Smooth muscle cell (in vitro differentiated cells): ENCODE measurements around the gene RGS12. TPM values are rescaled to one million over a fixed set of nuclear protein-coding genes. Genes with fewer than 3 reads are reported as not detected.

ENCODE experiments used
- DNase-seq: peaks from one replicate; lab custom pipeline; 2025; ENCODE audit not compliant: unreplicated experiment; lab: John Stamatoyannopoulos, UW
- H2AFZ ChIP-seq: fragments of 200-600 bp; sonication (generic); 2 replicates; pipeline ENCODE4 v1.6.0; 2016; ENCODE audit warnings: antibody characterized with exemption, low read depth, mild to moderate bottlenecking
- H3F3A ChIP-seq: fragments of 200-600 bp; sonication (generic); 2 replicates; pipeline ENCODE4 v1.6.0; 2017; ENCODE audit warnings: antibody characterized with exemption, low read depth
- H3K27ac ChIP-seq: fragments of 200-600 bp; sonication (generic); 2 replicates; pipeline ENCODE4 v1.5.1; 2016; ENCODE audit warnings: low read depth, mild to moderate bottlenecking
- H3K27me3 ChIP-seq: fragments of 200-600 bp; sonication (generic); 2 replicates; pipeline ENCODE4 v1.6.1; 2016; ENCODE audit warnings: low read depth, mild to moderate bottlenecking
- H3K36me3 ChIP-seq: fragments of 200-600 bp; sonication (generic); 2 replicates; pipeline ENCODE4 v1.5.1; 2016; ENCODE audit warnings: low read depth
- H3K4me1 ChIP-seq: fragments of 200-600 bp; sonication (generic); 2 replicates; pipeline ENCODE4 v1.5.1; 2016; ENCODE audit warnings: low read depth
- H3K4me2 ChIP-seq: fragments of 200-600 bp; sonication (generic); 2 replicates; pipeline ENCODE4 v1.6.0; 2016; ENCODE audit warnings: mild to moderate bottlenecking
- H3K4me3 ChIP-seq: fragments of 200-600 bp; sonication (generic); 2 replicates; pipeline ENCODE4 v1.5.1; 2016; ENCODE audit warnings: mild to moderate bottlenecking
- H3K79me2 ChIP-seq: fragments of 200-600 bp; sonication (generic); 2 replicates; pipeline ENCODE4 v1.6.0; 2016; ENCODE audit warnings: low read depth, mild to moderate bottlenecking
- H3K9ac ChIP-seq: fragments of 200-600 bp; sonication (generic); 2 replicates; pipeline ENCODE4 v1.6.0; 2016; ENCODE audit warnings: low read depth
- H3K9me3 ChIP-seq: fragments of 200-600 bp; sonication (generic); replicated peaks from 2 replicates; pipeline ENCODE4 v1.5.1; 2016; ENCODE audit warnings: low read depth
- H4K20me1 ChIP-seq: fragments of 200-600 bp; sonication (generic); 2 replicates; pipeline ENCODE4 v1.6.0; 2016; ENCODE audit warnings: low read depth
- CTCF ChIP-seq: fragments of 200-600 bp; sonication (generic); IDR thresholded peaks from 2 replicates; pipeline ENCODE4 v1.5.1; 2017; ENCODE audit warnings: borderline replicate concordance, mild to moderate bottlenecking, antibody characterized with exemption; ENCODE audit not compliant: insufficient read depth, poor library complexity, severe bottlenecking
- WGBS: methylation state at CpG from one replicate; pipeline ENCODE4 v1.1.7; 2016; ENCODE audit warnings: low lambda C conversion rate; 5-methylcytosine and 5-hydroxymethylcytosine counted together
- polyA plus RNA-seq: library from polyadenylated mRNA; unstranded; fragments of >200 nt; fragmentation: Nextera tagmentation; extraction: Ambion mirVana; gene quantifications from 2 replicates; pipeline ENCODE4 v1.2.1, GENCODE V29; 2016
- total RNA-seq: library from RNA; depleted of rRNA; stranded (reverse); fragments of >200 nt; gene quantifications from 2 replicates; pipeline ENCODE4 v1.2.3, GENCODE V29; 2014

RGS12 gene
- total and polyA plus RNA-seq, 2 experiments from 2014 or later: 20.5 to 28.5 TPM

GRCh38 chr4:3256230-3257102, 36.4 kb upstream of the RGS12 start:
- H3F3A ChIP-seq: no peaks in the 10 kb centered on the region
- 93% methylated on average over 21 of the region's 21 CpGs for WGBS
- no peak for DNase-seq

GRCh38 chr4:3257103-3257555, 35.7 kb upstream of the RGS12 start:
- no peaks in the 10 kb centered on the region for H3K9me3 ChIP-seq
- no peaks in the 10 kb centered on the region for H3K27me3 ChIP-seq
- H3K36me3 ChIP-seq: no peaks in the 10 kb centered on the region
- no peak overlapping the region for H3K27ac ChIP-seq
- H4K20me1 ChIP-seq: no peaks in the 10 kb centered on the region
- no peak overlapping the region for H2AFZ ChIP-seq
- DNase-seq: no peak
- no peak overlapping the region for H3K4me2 ChIP-seq
- H3K9ac ChIP-seq: no peak overlapping the region
- TF ChIP-seq CTCF: no peak
- no peaks in the 10 kb centered on the region for H3K79me2 ChIP-seq
- H3K4me3 ChIP-seq: no peak overlapping the region
- H3K4me1 ChIP-seq: no peaks in the 10 kb centered on the region
- H3F3A ChIP-seq: no peaks in the 10 kb centered on the region
- WGBS: 94% methylated on average over 9 of the region's 9 CpGs

More at GRCh38 chr4:3256230-3257102, 36.4 kb upstream of the RGS12 start:
- no peak overlapping the region for H3K27ac ChIP-seq
- no peaks in the 10 kb centered on the region for H4K20me1 ChIP-seq
- H2AFZ ChIP-seq: no peak overlapping the region
- no peak overlapping the region for H3K4me2 ChIP-seq
- no peak for TF ChIP-seq CTCF
- H3K4me3 ChIP-seq: no peak overlapping the region
- H3K27me3 ChIP-seq: no peaks in the 10 kb centered on the region
- no peaks in the 10 kb centered on the region for H3K4me1 ChIP-seq
- H3K79me2 ChIP-seq: no peaks in the 10 kb centered on the region
- no peaks in the 10 kb centered on the region for H3K36me3 ChIP-seq
- H3K9me3 ChIP-seq: no peaks in the 10 kb centered on the region
- no peak overlapping the region for H3K9ac ChIP-seq

GRCh38 chr4:3257556-3258482, 35.0 kb upstream of the RGS12 start:
- no peak overlapping the region for H3K27ac ChIP-seq
- no peak for DNase-seq
- no peak overlapping the region for H3K4me3 ChIP-seq
- H3K4me2 ChIP-seq: no peak overlapping the region
- no peaks in the 10 kb centered on the region for H3K4me1 ChIP-seq
- no peak overlapping the region for H3K9ac ChIP-seq
- H4K20me1 ChIP-seq: no peaks in the 10 kb centered on the region
- no peak for TF ChIP-seq CTCF
- H3F3A ChIP-seq: no peaks in the 10 kb centered on the region
- no peaks in the 10 kb centered on the region for H3K27me3 ChIP-seq
- no peaks in the 10 kb centered on the region for H3K9me3 ChIP-seq
- no peaks in the 10 kb centered on the region for H3K79me2 ChIP-seq
- H3K36me3 ChIP-seq: no peaks in the 10 kb centered on the region
- 95% methylated on average over 29 of the region's 29 CpGs for WGBS
- H2AFZ ChIP-seq: no peak overlapping the region
